K562 (cell line): Measurements from ENCODE around the gene TMOD2. TPM values are rescaled to one million over a fixed set of nuclear protein-coding genes. Genes with fewer than 3 reads are reported as not detected.
"Not testable (repeated sequence)": the region's sequence is repeated elsewhere in the genome, so short reads cannot be mapped to it uniquely, and the experiment has no call there.

ENCODE experiments used
- ATAC-seq: fragments of 200-7000 bp; cut with Tn5 transposase; 3 replicates; pipeline ENCODE4 v1.9.1; 2020; ENCODE audit warnings: moderate library complexity
- BruUV-seq: library from RNA; stranded (reverse); fragments of 400-500 nt; replicated peaks from 2 replicates; lab custom pipeline; 2021; lab: Mats Ljungman, UMichigan
- CTCF ChIA-PET: fragments of 300-600 bp; formaldehyde crosslinking; extraction: SDS; loops from one replicate; lab custom pipeline; 2021; ENCODE audit warnings: low intra/inter-chr PET ratio; lab: Yijun Ruan, JAX
- POLR2A ChIA-PET: fragments of 300-600, 350-650 bp; sonication (Branson Sonifier 250); formaldehyde crosslinking; extraction: SDS; loops from one replicate; lab custom pipeline; 2021; ENCODE audit warnings: antibody characterized with exemption, inconsistent platforms; lab: Yijun Ruan, JAX
- DNase-seq, 4 experiments: peaks; one replicate each; pipeline versions ENCODE4 v3.0.0 to v3.0.0-alpha.2; 2011 to 2018; ENCODE audit warnings: low spot score in 3 of 4, mixed read lengths in 3 of 4; ENCODE audit errors: extremely low read depth in 1 of 4
- FAIRE-seq: peaks from 2 replicates; lab custom pipeline; 2011; peaks lifted over from hg19 to GRCh38; lab: Jason Lieb, UNC
- H2AFZ ChIP-seq: 2 replicates; pipeline ENCODE4 v1.6.0; 2011; ENCODE audit warnings: low read depth, low read length, control low read depth, inconsistent platforms
- H3K27ac ChIP-seq: fragments of 200-600 bp; 3 replicates; pipeline ENCODE4 v1.8.0; 2011; ENCODE audit warnings: low read depth, mild to moderate bottlenecking, control low read depth, inconsistent platforms, low read length, moderate library complexity, mixed read lengths; ENCODE audit errors: extremely low read depth
- H3K27me3 ChIP-seq, 2 experiments: fragments of 300-600 bp in 1 of 2; 2 replicates in 1 of 2; 3 replicates in 1 of 2; pipeline versions ENCODE4 v1.6.0 to v1.8.0; 2011; ENCODE audit warnings: inconsistent platforms in 2 of 2, low read length in 2 of 2, mild to moderate bottlenecking in 1 of 2, mixed read lengths in 1 of 2, moderate library complexity in 1 of 2; ENCODE audit not compliant: control insufficient read depth in 2 of 2, insufficient read depth in 2 of 2
- H3K36me3 ChIP-seq: fragments of 300-600 bp; 3 replicates; pipeline ENCODE4 v1.8.0; 2011; ENCODE audit warnings: mild to moderate bottlenecking, low read length, inconsistent platforms; ENCODE audit not compliant: control insufficient read depth, insufficient read depth
- H3K4me1 ChIP-seq, 2 experiments: fragments of 200-600 bp in 1 of 2; replicated peaks in 1 of 2; 2 replicates in 1 of 2; 3 replicates in 1 of 2; pipeline versions ENCODE4 v1.5.1 to v1.8.0; 2011; ENCODE audit warnings: inconsistent platforms in 2 of 2, low read length in 2 of 2, mild to moderate bottlenecking in 1 of 2, mixed read lengths in 1 of 2, moderate library complexity in 1 of 2; ENCODE audit not compliant: control insufficient read depth in 2 of 2, insufficient read depth in 2 of 2
- H3K4me2 ChIP-seq: 2 replicates; pipeline ENCODE4 v1.6.1; 2011; ENCODE audit warnings: low read length, control low read depth, inconsistent platforms, mixed read lengths; ENCODE audit not compliant: insufficient read depth
- H3K4me3 ChIP-seq: fragments of 200-600 bp; sonication (generic), shearing (Covaris generic); 2 replicates; pipeline ENCODE4 v1.5.1; 2016; ENCODE audit warnings: control low read depth, inconsistent platforms
- H3K79me2 ChIP-seq: fragments of 200-600 bp; 3 replicates; pipeline ENCODE4 v1.8.0; 2011; ENCODE audit warnings: low read length, inconsistent platforms; ENCODE audit not compliant: control insufficient read depth, insufficient read depth
- H3K9ac ChIP-seq, 2 experiments: 2 replicates each; pipeline versions ENCODE4 v1.6.0 to v1.6.1; 2011; ENCODE audit warnings: low read depth in 2 of 2, low read length in 2 of 2, control low read depth in 1 of 2, inconsistent platforms in 1 of 2, mild to moderate bottlenecking in 1 of 2, mixed read lengths in 1 of 2; ENCODE audit not compliant: insufficient read depth in 1 of 2
- H3K9me1 ChIP-seq: one replicate; pipeline ENCODE4 v1.6.0; 2011; ENCODE audit warnings: inconsistent platforms, mild to moderate bottlenecking, low read length, moderate library complexity; ENCODE audit not compliant: control insufficient read depth, insufficient read depth
- H3K9me3 ChIP-seq: replicated peaks from 2 replicates; pipeline ENCODE4 v1.5.1; 2011; ENCODE audit warnings: low read depth, low read length, inconsistent platforms; ENCODE audit not compliant: control insufficient read depth, insufficient read depth
- H4K20me1 ChIP-seq: replicated peaks from 2 replicates; pipeline ENCODE4 v1.6.1; 2011; ENCODE audit warnings: low read length, inconsistent platforms, mixed read lengths; ENCODE audit not compliant: control insufficient read depth, insufficient read depth
- NFXL1 ChIP-seq: fragments of 450-650 bp; formaldehyde crosslinking; IDR thresholded peaks from 2 replicates; pipeline ENCODE4 v1.4.0; 2021; ENCODE audit warnings: mild to moderate bottlenecking
- SAFB ChIP-seq: fragments of 200-400 bp; formaldehyde crosslinking; IDR thresholded peaks from 2 replicates; pipeline ENCODE4 v1.6.1; 2017; ENCODE audit warnings: low read depth, low read length, borderline replicate concordance
- ZBTB7A ChIP-seq: IDR thresholded peaks from 2 replicates; pipeline ENCODE4 v1.6.1; 2011; ENCODE audit warnings: low read depth, mild to moderate bottlenecking, low read length, moderate library complexity, borderline replicate concordance; ENCODE audit not compliant: control insufficient read depth
- ZHX1 ChIP-seq: fragments of 150-350 bp; conservative IDR thresholded peaks from 2 replicates; pipeline ENCODE4 v1.6.1; 2014; ENCODE audit warnings: low read length
- WGBS: fragments of 100-300 bp; shearing (Covaris generic); methylation state at CpG from one replicate; pipeline ENCODE4 v1.1.6; 2016; ENCODE audit warnings: low coverage, mixed read lengths; ENCODE audit not compliant: insufficient coverage; ENCODE audit errors: missing lambda C conversion rate; 5-methylcytosine and 5-hydroxymethylcytosine counted together
- in situ Hi-C: fragments of 300-500 bp; cut with MboI; formaldehyde crosslinking; loops from 4 replicates; pipeline ENCODE4 v1.15.0; 2018; ENCODE audit warnings: inconsistent platforms, mixed read lengths
- intact Hi-C: fragments of 100-400 bp; cut with micrococcal nuclease; formaldehyde crosslinking; loops from 2 replicates; pipeline ENCODE4 v1.14.2; 2022
- polyA plus RNA-seq, 8 experiments: library from polyadenylated mRNA; depleted of rRNA in 4 of 8; stranded (reverse) in 5 of 8; unstranded in 3 of 8; fragments of >200 nt; fragmentation: Nextera tagmentation in 2 of 8; fragmentation: Illumina TruSeq in 1 of 8; extraction: Ambion mirVana in 2 of 8; extraction: Trizol in 1 of 8; gene quantifications; 2 replicates each; pipeline versions ENCODE4 v1.2.1 to v1.2.3, GENCODE V29; 2011 to 2014; ENCODE audit warnings: inconsistent platforms in 1 of 8, missing spikeins in 1 of 8
- total RNA-seq, 7 experiments: library from RNA; depleted of rRNA in 6 of 7; stranded (reverse); fragments of >200 nt in 6 of 7; fragmentation: Illumina TruSeq in 2 of 7; extraction: Trizol in 2 of 7; gene quantifications; 2 replicates each; pipeline versions ENCODE4 v1.2.1 to v1.2.3, GENCODE V29; 2011 to 2021; ENCODE audit warnings: low replicate concordance in 1 of 7
- TF ChIP-seq, protein P1 (sequence below): fragments of 250-450 bp; sonication (Bioruptor Pico); IDR thresholded peaks from 2 replicates; pipeline ENCODE4 v1.5.0; 2021

Gene TMOD2
- total and polyA plus RNA-seq, 9 of the 15 experiments (the other 6 are each of a cell fraction or from before 2014, with no cell fraction given): 0.49 to 3.8 (median 3.0) TPM

DNA sequence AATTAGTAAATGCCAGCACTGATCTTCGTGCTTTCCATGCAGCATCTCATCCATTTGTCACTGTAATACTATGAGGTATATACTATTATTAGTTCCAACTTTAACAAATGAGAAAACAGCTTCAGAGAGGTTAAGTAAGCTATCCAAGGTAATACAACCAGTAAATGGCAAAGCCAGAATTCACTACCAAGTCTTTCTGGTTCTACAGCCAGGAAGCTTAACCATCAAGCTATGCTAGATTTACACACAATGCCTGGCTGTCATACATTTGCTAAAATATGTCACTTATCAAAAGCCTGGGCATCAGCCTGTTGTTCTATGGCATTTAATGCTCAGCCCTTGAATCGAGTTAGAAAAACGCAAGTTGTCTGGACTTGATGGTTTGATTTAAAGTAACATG lies 32.6 kb downstream of the TMOD2 start (continued):
- TF ChIP-seq ZHX1 (no peak), NFXL1 (no peak), SAFB (no peak), ZBTB7A (no peak)
- TF ChIP-seq, protein P1, sequence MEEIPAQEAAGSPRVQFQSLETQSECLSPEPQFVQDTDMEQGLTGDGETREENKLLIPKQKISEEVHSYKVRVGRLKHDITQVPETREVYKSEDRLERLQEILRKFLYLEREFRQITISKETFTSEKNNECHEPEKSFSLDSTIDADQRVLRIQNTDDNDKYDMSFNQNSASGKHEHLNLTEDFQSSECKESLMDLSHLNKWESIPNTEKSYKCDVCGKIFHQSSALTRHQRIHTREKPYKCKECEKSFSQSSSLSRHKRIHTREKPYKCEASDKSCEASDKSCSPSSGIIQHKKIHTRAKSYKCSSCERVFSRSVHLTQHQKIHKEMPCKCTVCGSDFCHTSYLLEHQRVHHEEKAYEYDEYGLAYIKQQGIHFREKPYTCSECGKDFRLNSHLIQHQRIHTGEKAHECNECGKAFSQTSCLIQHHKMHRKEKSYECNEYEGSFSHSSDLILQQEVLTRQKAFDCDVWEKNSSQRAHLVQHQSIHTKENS (CRISPR knock-in tag): no peak

DNA sequence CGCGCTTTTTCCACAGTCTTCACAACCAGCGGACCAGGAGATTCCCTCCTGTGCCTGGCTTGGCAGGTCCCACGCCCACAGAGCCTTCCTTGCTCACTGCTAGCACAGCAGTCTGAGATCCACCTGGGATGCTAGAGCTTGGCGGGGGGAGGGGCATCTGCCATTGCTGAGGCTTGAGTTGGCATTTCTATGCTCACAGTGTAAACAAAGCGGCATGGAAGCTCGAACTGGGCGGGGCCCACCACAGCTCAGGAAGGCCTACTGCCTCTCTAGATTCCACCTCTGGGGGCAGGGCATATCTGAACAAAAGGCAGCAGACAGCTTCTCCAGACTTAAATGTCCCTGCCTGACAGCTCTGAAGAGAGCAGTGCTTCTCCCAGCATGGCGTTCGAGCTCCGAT lies 35.7 kb downstream of the TMOD2 start:
- H3K4me1 ChIP-seq, H4K20me1 ChIP-seq, H3K4me3 ChIP-seq, H2AFZ ChIP-seq, H3K27ac ChIP-seq, in situ Hi-C loops, H3K4me2 ChIP-seq, CTCF ChIA-PET, H3K36me3 ChIP-seq, DNase-seq, H3K9me3 ChIP-seq, H3K79me2 ChIP-seq, FAIRE-seq, H3K9ac ChIP-seq, H3K9me1 ChIP-seq, ATAC-seq, H3K27me3 ChIP-seq, BruUV-seq: not testable (repeated sequence)
- intact Hi-C loops: loop anchor here (10.0 kb wide), 1 partner anchor 288 kb away; no protein-coding TSS in a partner anchor
- WGBS: 82% methylated on average over 11 of the region's 11 CpGs
- POLR2A ChIA-PET: interaction anchor here (1.4 kb wide), 1 partner anchor 10 kb away, joined by 3 read pairs; no protein-coding TSS in a partner anchor
